ENCODE results near the gene LRRC4C.

DNA sequence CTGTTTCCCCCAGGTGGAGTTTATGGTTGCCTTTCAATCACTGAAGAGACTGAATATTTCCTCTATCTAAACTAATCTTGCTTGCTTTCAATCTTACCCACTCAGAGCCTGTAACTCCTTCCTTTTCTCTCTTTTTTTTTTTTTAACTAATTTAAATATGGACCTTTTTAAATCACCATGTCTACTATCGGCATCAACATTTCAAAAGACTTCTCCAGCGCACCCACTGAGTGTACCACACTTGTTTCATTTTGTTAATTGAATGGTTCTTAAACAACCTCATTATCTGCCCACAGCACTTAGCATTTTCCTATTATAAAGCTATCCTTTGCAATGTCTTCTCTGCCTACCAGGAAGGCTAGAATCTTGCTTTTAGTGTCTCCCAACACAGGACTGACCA lies 1212.5 kb downstream of the LRRC4C start:
- TF ChIP-seq, protein P1, sequence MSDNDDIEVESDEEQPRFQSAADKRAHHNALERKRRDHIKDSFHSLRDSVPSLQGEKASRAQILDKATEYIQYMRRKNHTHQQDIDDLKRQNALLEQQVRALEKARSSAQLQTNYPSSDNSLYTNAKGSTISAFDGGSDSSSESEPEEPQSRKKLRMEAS (CRISPR knock-in tag; IDR thresholded peaks at IDR 0.05), result no peak
- TF ChIP-seq, protein P2, sequence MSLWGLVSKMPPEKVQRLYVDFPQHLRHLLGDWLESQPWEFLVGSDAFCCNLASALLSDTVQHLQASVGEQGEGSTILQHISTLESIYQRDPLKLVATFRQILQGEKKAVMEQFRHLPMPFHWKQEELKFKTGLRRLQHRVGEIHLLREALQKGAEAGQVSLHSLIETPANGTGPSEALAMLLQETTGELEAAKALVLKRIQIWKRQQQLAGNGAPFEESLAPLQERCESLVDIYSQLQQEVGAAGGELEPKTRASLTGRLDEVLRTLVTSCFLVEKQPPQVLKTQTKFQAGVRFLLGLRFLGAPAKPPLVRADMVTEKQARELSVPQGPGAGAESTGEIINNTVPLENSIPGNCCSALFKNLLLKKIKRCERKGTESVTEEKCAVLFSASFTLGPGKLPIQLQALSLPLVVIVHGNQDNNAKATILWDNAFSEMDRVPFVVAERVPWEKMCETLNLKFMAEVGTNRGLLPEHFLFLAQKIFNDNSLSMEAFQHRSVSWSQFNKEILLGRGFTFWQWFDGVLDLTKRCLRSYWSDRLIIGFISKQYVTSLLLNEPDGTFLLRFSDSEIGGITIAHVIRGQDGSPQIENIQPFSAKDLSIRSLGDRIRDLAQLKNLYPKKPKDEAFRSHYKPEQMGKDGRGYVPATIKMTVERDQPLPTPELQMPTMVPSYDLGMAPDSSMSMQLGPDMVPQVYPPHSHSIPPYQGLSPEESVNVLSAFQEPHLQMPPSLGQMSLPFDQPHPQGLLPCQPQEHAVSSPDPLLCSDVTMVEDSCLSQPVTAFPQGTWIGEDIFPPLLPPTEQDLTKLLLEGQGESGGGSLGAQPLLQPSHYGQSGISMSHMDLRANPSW (CRISPR knock-in tag; conservative IDR thresholded peaks at IDR 0.05; ENCODE audit: low read depth), result no peak
- no peak for TF ChIP-seq RELA (CRISPR knock-in tag; IDR thresholded peaks at IDR 0.05; ENCODE audit: borderline replicate concordance)
- TF ChIP-seq ATF1 (CRISPR knock-in tag; IDR thresholded peaks at IDR 0.05), result no peak
